H1 (cell line): Measurements from ENCODE around the gene EPHA6.

Experiments
- CHD1 ChIP-seq: IDR thresholded peaks from 2 replicates; pipeline ENCODE4 v1.6.1; 2012; ENCODE audit warnings: low read depth, low read length, improper control_type of control experiment
- EZH2 ChIP-seq: fragments of 200-600 bp; sonication (generic); IDR thresholded peaks from 2 replicates; pipeline ENCODE4 v1.7.1; 2012; ENCODE audit warnings: low read depth, mild to moderate bottlenecking, moderate library complexity, low read length, inconsistent platforms; ENCODE audit not compliant: severe bottlenecking
- HDAC6 ChIP-seq: IDR thresholded peaks from one replicate; pipeline ENCODE4 v1.7.1; 2012; ENCODE audit warnings: low read depth, mild to moderate bottlenecking, inconsistent platforms, low read length, moderate library complexity
- JUN ChIP-seq: IDR thresholded peaks from 2 replicates; pipeline ENCODE4 v1.6.1; 2011; ENCODE audit warnings: low read depth, mild to moderate bottlenecking, improper control_type of control experiment, low read length
- MAX ChIP-seq: IDR thresholded peaks from 2 replicates; pipeline ENCODE4 v1.6.1; 2012; ENCODE audit warnings: inconsistent platforms
- POLR2A ChIP-seq, 2 experiments: IDR thresholded peaks; 1 replicate in 1 of 2; 2 replicates in 1 of 2; pipeline ENCODE4 v1.6.1; 2011; ENCODE audit warnings: low read depth in 2 of 2, low read length in 2 of 2, mild to moderate bottlenecking in 2 of 2; ENCODE audit errors: control extremely low read depth in 1 of 2
- POLR2AphosphoS5 ChIP-seq: IDR thresholded peaks from 2 replicates; pipeline ENCODE4 v1.6.1; 2011; ENCODE audit warnings: low read depth, low read length
- TEAD4 ChIP-seq: IDR thresholded peaks from 2 replicates; pipeline ENCODE4 v1.6.1; 2012; ENCODE audit warnings: low read depth, low read length, inconsistent platforms, mixed read lengths
- TF ChIP-seq, protein P1 (sequence below), 3 experiments: IDR thresholded peaks; 1 replicate in 2 of 3; 2 replicates in 1 of 3; pipeline versions ENCODE4 v1.5.1 to v1.6.1; 2011; ENCODE audit warnings: low read length in 3 of 3, mild to moderate bottlenecking in 3 of 3, inconsistent platforms in 2 of 3, low read depth in 1 of 3, moderate library complexity in 1 of 3; ENCODE audit not compliant: insufficient read depth in 1 of 3; ENCODE audit errors: control extremely low read depth in 1 of 3

- TF ChIP-seq, protein P1, sequence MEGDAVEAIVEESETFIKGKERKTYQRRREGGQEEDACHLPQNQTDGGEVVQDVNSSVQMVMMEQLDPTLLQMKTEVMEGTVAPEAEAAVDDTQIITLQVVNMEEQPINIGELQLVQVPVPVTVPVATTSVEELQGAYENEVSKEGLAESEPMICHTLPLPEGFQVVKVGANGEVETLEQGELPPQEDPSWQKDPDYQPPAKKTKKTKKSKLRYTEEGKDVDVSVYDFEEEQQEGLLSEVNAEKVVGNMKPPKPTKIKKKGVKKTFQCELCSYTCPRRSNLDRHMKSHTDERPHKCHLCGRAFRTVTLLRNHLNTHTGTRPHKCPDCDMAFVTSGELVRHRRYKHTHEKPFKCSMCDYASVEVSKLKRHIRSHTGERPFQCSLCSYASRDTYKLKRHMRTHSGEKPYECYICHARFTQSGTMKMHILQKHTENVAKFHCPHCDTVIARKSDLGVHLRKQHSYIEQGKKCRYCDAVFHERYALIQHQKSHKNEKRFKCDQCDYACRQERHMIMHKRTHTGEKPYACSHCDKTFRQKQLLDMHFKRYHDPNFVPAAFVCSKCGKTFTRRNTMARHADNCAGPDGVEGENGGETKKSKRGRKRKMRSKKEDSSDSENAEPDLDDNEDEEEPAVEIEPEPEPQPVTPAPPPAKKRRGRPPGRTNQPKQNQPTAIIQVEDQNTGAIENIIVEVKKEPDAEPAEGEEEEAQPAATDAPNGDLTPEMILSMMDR (IDR thresholded peaks at IDR 0.05; ENCODE audit: control extremely low read depth in 1 of 3, insufficient read depth in 1 of 3, low read depth in 1 of 3, low read length in 3 of 3), result no peak
- TF ChIP-seq POLR2AphosphoS5 (no peak), EZH2 (no peak), JUN (no peak), CHD1 (no peak), MAX (no peak), TEAD4 (no peak), POLR2A (IDR thresholded peaks at IDR 0.05; ENCODE audit: control extremely low read depth in 1 of 2, low read depth in 2 of 2, low read length in 2 of 2) (no peak), HDAC6 (no peak)
Measured at GRCh38 chr3:96877510-96877909, 63.1 kb downstream of the EPHA6 start.
